IMR-90 (cell line): ENCODE measurements around the gene TADA1. TPM values are rescaled to one million over a fixed set of nuclear protein-coding genes. Genes with fewer than 3 reads are reported as not detected.

Experiments
- ATAC-seq: fragments of 200-7000 bp; cut with Tn5 transposase; 2 replicates; pipeline ENCODE4 v1.9.1; 2020; ENCODE audit warnings: low read depth, mild to moderate bottlenecking, moderate library complexity
- BruUV-seq: library from RNA; stranded (reverse); fragments of 400-500 nt; replicated peaks from 2 replicates; lab custom pipeline; 2021; lab: Mats Ljungman, UMichigan
- CTCF ChIA-PET: fragments of 300-600 bp; formaldehyde crosslinking; extraction: SDS; loops from one replicate; lab custom pipeline; 2021; ENCODE audit warnings: antibody characterized with exemption; lab: Yijun Ruan, JAX
- POLR2A ChIA-PET: fragments of 300-600 bp; sonication (Branson Sonifier 250); formaldehyde crosslinking; loops from one replicate; lab custom pipeline; 2022; ENCODE audit warnings: antibody characterized with exemption; ENCODE audit not compliant: unreplicated experiment; lab: Charles Lee
- DNase-seq: peaks from one replicate; pipeline ENCODE4 v3.0.0; 2013
- H2AFZ ChIP-seq: replicated peaks from 2 replicates; pipeline ENCODE3; 2013; ENCODE audit warnings: low read length, mild to moderate bottlenecking; ENCODE audit not compliant: poor library complexity
- H2AK5ac ChIP-seq: 2 replicates; pipeline ENCODE4 v1.6.1; 2013; ENCODE audit warnings: low read depth, low read length, inconsistent platforms
- H2AK9ac ChIP-seq: replicated peaks from 2 replicates; pipeline ENCODE3; 2013; ENCODE audit warnings: mild to moderate bottlenecking, low read depth, low read length, moderate library complexity; ENCODE audit not compliant: poor library complexity
- H2BK120ac ChIP-seq: 2 replicates; pipeline ENCODE4 v1.6.1; 2013; ENCODE audit warnings: low read depth, low read length, inconsistent platforms
- H2BK15ac ChIP-seq: 3 replicates; pipeline ENCODE4 v1.6.1; 2013; ENCODE audit warnings: low read depth, low read length, inconsistent platforms
- H2BK20ac ChIP-seq: 2 replicates; pipeline ENCODE4 v1.6.1; 2013; ENCODE audit warnings: low read depth, mild to moderate bottlenecking, inconsistent platforms, low read length, moderate library complexity
- H2BK5ac ChIP-seq: 2 replicates; pipeline ENCODE4 v1.6.1; 2013; ENCODE audit warnings: mild to moderate bottlenecking, low read depth, low read length, inconsistent platforms; ENCODE audit not compliant: poor library complexity, severe bottlenecking
- H3K14ac ChIP-seq: replicated peaks from 2 replicates; pipeline ENCODE4 v1.6.1; 2013; ENCODE audit warnings: low read depth, low read length, inconsistent platforms
- H3K18ac ChIP-seq: 2 replicates; pipeline ENCODE4 v1.6.1; 2013; ENCODE audit warnings: low read depth, low read length, control low read depth
- H3K23ac ChIP-seq: 2 replicates; pipeline ENCODE4 v1.6.1; 2013; ENCODE audit warnings: low read depth, low read length, inconsistent platforms
- H3K27ac ChIP-seq: 2 replicates; pipeline ENCODE4 v1.5.1; 2013; ENCODE audit warnings: mild to moderate bottlenecking, control low read depth, low read length; ENCODE audit not compliant: insufficient read depth
- H3K27me3 ChIP-seq: 2 replicates; pipeline ENCODE4 v1.6.1; 2013; ENCODE audit warnings: low read length; ENCODE audit not compliant: control insufficient read depth, insufficient read depth
- H3K36me3 ChIP-seq: 2 replicates; pipeline ENCODE4 v1.6.1; 2013; ENCODE audit warnings: low read length, mixed read lengths; ENCODE audit not compliant: control insufficient read depth, insufficient read depth
- H3K4ac ChIP-seq: 2 replicates; pipeline ENCODE4 v1.6.1; 2013; ENCODE audit warnings: low read depth, low read length, inconsistent platforms
- H3K4me1 ChIP-seq: 2 replicates; pipeline ENCODE4 v1.6.1; 2013; ENCODE audit warnings: low read length, mixed read lengths; ENCODE audit not compliant: control insufficient read depth, insufficient read depth
- H3K4me2 ChIP-seq: 2 replicates; pipeline ENCODE4 v1.6.1; 2013; ENCODE audit warnings: low read depth, mild to moderate bottlenecking, control low read depth, low read length, moderate library complexity
- H3K4me3 ChIP-seq: 2 replicates; pipeline ENCODE4 v1.5.1; 2013; ENCODE audit warnings: low read depth, mild to moderate bottlenecking, control low read depth, low read length, moderate library complexity; ENCODE audit not compliant: insufficient read depth
- H3K56ac ChIP-seq: 2 replicates; pipeline ENCODE4 v1.6.1; 2013; ENCODE audit warnings: low read length, inconsistent platforms; ENCODE audit not compliant: insufficient read depth; ENCODE audit errors: extremely low read depth
- H3K79me1 ChIP-seq, 2 experiments: 2 replicates each; pipeline ENCODE4 v1.6.1; 2013; ENCODE audit warnings: low read length in 2 of 2, inconsistent platforms in 1 of 2, low read depth in 1 of 2
- H3K9ac ChIP-seq: 2 replicates; pipeline ENCODE4 v1.6.1; 2013; ENCODE audit warnings: low read depth, low read length, control low read depth
- H3K9me1 ChIP-seq: 2 replicates; pipeline ENCODE4 v1.6.1; 2013; ENCODE audit warnings: low read length, inconsistent platforms; ENCODE audit not compliant: insufficient read depth
- H3K9me3 ChIP-seq: 2 replicates; pipeline ENCODE4 v1.6.1; 2013; ENCODE audit warnings: low read length; ENCODE audit not compliant: control insufficient read depth, insufficient read depth
- H4K20me1 ChIP-seq: 2 replicates; pipeline ENCODE4 v1.6.1; 2013; ENCODE audit warnings: low read length, inconsistent platforms; ENCODE audit not compliant: insufficient read depth
- H4K5ac ChIP-seq: 2 replicates; pipeline ENCODE4 v1.6.1; 2013; ENCODE audit warnings: mild to moderate bottlenecking, low read depth, low read length, control low read depth
- H4K8ac ChIP-seq, 2 experiments: 2 replicates each; pipeline ENCODE4 v1.6.1; 2013; ENCODE audit warnings: low read depth in 2 of 2, low read length in 2 of 2, control low read depth in 1 of 2, inconsistent platforms in 1 of 2
- H4K91ac ChIP-seq: 2 replicates; pipeline ENCODE4 v1.6.1; 2013; ENCODE audit warnings: low read depth, low read length, inconsistent platforms; ENCODE audit not compliant: insufficient read depth
- MXI1 ChIP-seq: IDR thresholded peaks from 2 replicates; pipeline ENCODE4 v1.6.1; 2012; ENCODE audit warnings: low read depth, mild to moderate bottlenecking, low read length, moderate library complexity, borderline replicate concordance
- RAD21 ChIP-seq: IDR thresholded peaks from 2 replicates; pipeline ENCODE4 v1.6.1; 2012; ENCODE audit warnings: low read length, improper control_type of control experiment
- WGBS, 2 experiments: methylation state at CpG; one replicate each; pipeline versions ENCODE4 v1.1.5 to v1.1.7; 2013; ENCODE audit warnings: missing lambda C conversion rate in 2 of 2; ENCODE audit not compliant: insufficient read length in 1 of 2; ENCODE audit errors: extremely low coverage in 2 of 2; 5-methylcytosine and 5-hydroxymethylcytosine counted together
- dilution Hi-C: fragments of 300-500 bp; cut with HindIII; formaldehyde crosslinking; loops from one replicate; pipeline ENCODE4 v1.14.3; 2018; ENCODE audit warnings: low sequenced_read_pairs; ENCODE audit not compliant: unreplicated experiment
- in situ Hi-C: fragments of 300-500 bp; cut with MboI; formaldehyde crosslinking; loops from 3 replicates; pipeline ENCODE4 v1.14.3; 2019; ENCODE audit warnings: low sequenced_read_pairs, inconsistent platforms, mixed read lengths
- intact Hi-C: fragments of 100-400 bp; cut with micrococcal nuclease; formaldehyde crosslinking; loops from 2 replicates; pipeline ENCODE4 v1.10.0; 2022
- polyA plus RNA-seq, 3 experiments: library from polyadenylated mRNA; depleted of rRNA; stranded (reverse); fragments of >200 nt; gene quantifications; 2 replicates each; pipeline ENCODE4 v1.2.3, GENCODE V29; 2012; ENCODE audit warnings: low replicate concordance in 1 of 3
- total RNA-seq: library from RNA; depleted of rRNA; stranded (reverse); fragments of >200 nt; gene quantifications from 2 replicates; pipeline ENCODE4 v1.2.3, GENCODE V29; 2012

TADA1 gene
- total and polyA plus RNA-seq, 2 of the 4 experiments (the other 2 are of a cell fraction), result 8.2 to 16.8 TPM

DNA sequence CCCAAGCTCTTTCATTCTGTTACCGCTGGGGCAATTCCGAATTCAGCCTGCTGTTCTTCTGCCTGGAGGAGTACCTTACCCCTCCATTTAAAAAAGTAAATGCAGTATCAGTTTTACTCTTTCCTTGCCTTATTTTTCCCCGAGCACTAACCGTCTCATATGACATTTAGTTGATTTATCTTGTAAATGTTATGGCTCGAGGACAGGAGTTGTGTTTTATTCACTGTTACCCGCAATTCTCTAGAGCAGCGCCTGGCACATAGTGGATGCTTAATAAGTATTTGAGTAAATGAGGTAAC lies 425 bp upstream of the TADA1 start:
- H2AK5ac ChIP-seq, result no peak overlapping the region
- H4K91ac ChIP-seq, result no peak overlapping the region
- no peak overlapping the region for H3K4ac ChIP-seq
- H3K18ac ChIP-seq, result no peak overlapping the region
- no peak overlapping the region for H4K5ac ChIP-seq
- H3K9me3 ChIP-seq, result no peaks in the 10 kb centered on the region
- H2BK5ac ChIP-seq, result no peak overlapping the region
- H4K8ac ChIP-seq, result no peak overlapping the region
- ATAC-seq (no peak), DNase-seq (no peak)
- H3K23ac ChIP-seq, result no peak overlapping the region
- H3K79me1 ChIP-seq, result peaks cover 18 to 27% of the 10 kb centered on the region in 2 experiments
- H3K36me3 ChIP-seq, result no peaks in the 10 kb centered on the region; the same call in 1 of the 2 replicates
- CTCF ChIA-PET, result interaction anchor here (0.7 to 1.7 kb wide), 4 partner anchors 11 to 183 kb away, joined by 3 to 4 read pairs (median 3); no protein-coding TSS in a partner anchor
- BruUV-seq, result no TSS peak
- H3K14ac ChIP-seq, result no peak overlapping the region
- peak overlapping the region; percentile 35 for H2AK9ac ChIP-seq
- H3K27ac ChIP-seq, result no peak overlapping the region
- peaks cover 2% of the 10 kb centered on the region; the same call in 1 of the 2 replicates for H3K4me1 ChIP-seq
- no peaks in the 10 kb centered on the region; the same call in 1 of the 2 replicates for H3K27me3 ChIP-seq
- peak overlapping the region; percentile 96 for H2AFZ ChIP-seq
- in situ Hi-C loops, result no loop called here
- dilution Hi-C loops, result no loop called here
- H3K4me2 ChIP-seq, result peak overlapping the region; percentile 80
- peak overlapping the region; percentile 15; the same call in 1 of the 2 replicates for H3K9ac ChIP-seq
- H4K20me1 ChIP-seq, result no peaks in the 10 kb centered on the region
- TF ChIP-seq RAD21 (no peak), MXI1 (0 out of 2 replicates have a peak, but pooled peaks have one; percentile 28)
- H3K56ac ChIP-seq, result no peak overlapping the region
- H2BK120ac ChIP-seq, result no peak overlapping the region
- intact Hi-C loops, result no loop called here
- no CpG with 5 or more reads among the region's 7 CpGs for WGBS, 2 experiments
- H3K9me1 ChIP-seq, result peaks cover 5% of the 10 kb centered on the region; the same call in 1 of the 2 replicates
- H2BK15ac ChIP-seq, result no peak overlapping the region
- no peak overlapping the region for H2BK20ac ChIP-seq
- peak overlapping the region; percentile 88 for H3K4me3 ChIP-seq
- POLR2A ChIA-PET, result interaction anchor here (0.6 kb wide), 1 partner anchor 38 kb away, joined by 3 read pairs; the partner anchor contains the start of gene POGK
